WTC11 (cell line): ENCODE measurements around the gene TFDP1.

Experiments used
- E2F4 ChIP-seq: sonication (generic); formaldehyde crosslinking; IDR thresholded peaks from 2 replicates; pipeline ENCODE4 v1.8.1; 2022; ENCODE audit warnings: low read depth, mild to moderate bottlenecking, moderate library complexity, missing genetic modification reagents, borderline replicate concordance
- FOXP4 ChIP-seq: sonication (generic); formaldehyde crosslinking; IDR thresholded peaks from 2 replicates; pipeline ENCODE4 v1.8.0; 2022; ENCODE audit warnings: mild to moderate bottlenecking, missing genetic modification reagents
- ZNF425 ChIP-seq: fragments of 250-450 bp; sonication (Bioruptor Pico); conservative IDR thresholded peaks from 2 replicates; pipeline ENCODE4 v1.9.0; 2021; ENCODE audit warnings: mild to moderate bottlenecking
- TF ChIP-seq, protein P1 (sequence below): fragments of 200-600 bp; IDR thresholded peaks from 2 replicates; pipeline ENCODE4 v1.8.0; 2022; ENCODE audit warnings: antibody characterized with exemption

DNA sequence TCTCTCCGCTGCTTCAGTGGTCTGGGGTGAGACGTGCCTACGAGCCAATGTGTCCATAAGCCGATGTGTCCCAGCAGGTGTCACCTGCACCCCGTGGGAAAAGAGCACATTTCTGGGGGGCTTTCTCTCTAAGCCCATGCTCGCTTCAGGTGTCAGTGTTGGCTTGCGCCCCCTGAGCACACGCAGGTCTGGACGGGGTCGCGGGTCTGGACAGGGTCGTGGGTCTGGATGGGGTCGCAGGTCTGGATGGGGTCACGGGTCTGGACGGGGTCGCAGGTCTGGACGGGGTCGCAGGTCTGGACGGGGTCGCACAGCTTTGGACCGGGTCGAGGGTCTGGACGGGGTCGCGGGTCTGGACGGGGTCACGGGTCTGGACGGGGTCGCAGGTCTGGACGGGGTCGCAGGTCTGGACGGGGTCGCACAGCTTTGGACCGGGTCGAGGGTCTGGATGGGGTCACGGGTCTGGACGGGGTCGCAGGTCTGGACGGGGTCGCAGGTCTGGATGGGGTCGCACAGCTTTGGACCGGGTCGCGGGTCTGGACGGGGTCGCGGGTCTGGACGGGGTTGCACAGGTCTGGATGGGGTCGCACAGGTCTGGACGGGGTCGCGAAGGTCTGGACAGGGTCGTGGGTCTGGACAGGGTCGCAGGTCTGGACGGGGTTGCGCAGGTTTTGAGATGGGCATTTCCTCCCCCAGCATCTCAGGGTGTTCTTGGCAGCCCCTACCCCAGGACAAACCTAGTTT lies 24.5 kb upstream of the TFDP1 start:
- no peak for TF ChIP-seq E2F4 (CRISPR knock-in tag)
- no peak for TF ChIP-seq ZNF425
- TF ChIP-seq FOXP4 (CRISPR knock-in tag) = no peak
- TF ChIP-seq, protein P1, sequence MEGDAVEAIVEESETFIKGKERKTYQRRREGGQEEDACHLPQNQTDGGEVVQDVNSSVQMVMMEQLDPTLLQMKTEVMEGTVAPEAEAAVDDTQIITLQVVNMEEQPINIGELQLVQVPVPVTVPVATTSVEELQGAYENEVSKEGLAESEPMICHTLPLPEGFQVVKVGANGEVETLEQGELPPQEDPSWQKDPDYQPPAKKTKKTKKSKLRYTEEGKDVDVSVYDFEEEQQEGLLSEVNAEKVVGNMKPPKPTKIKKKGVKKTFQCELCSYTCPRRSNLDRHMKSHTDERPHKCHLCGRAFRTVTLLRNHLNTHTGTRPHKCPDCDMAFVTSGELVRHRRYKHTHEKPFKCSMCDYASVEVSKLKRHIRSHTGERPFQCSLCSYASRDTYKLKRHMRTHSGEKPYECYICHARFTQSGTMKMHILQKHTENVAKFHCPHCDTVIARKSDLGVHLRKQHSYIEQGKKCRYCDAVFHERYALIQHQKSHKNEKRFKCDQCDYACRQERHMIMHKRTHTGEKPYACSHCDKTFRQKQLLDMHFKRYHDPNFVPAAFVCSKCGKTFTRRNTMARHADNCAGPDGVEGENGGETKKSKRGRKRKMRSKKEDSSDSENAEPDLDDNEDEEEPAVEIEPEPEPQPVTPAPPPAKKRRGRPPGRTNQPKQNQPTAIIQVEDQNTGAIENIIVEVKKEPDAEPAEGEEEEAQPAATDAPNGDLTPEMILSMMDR = no peak
